ENCODE data around the gene CARNS1.

DNA sequence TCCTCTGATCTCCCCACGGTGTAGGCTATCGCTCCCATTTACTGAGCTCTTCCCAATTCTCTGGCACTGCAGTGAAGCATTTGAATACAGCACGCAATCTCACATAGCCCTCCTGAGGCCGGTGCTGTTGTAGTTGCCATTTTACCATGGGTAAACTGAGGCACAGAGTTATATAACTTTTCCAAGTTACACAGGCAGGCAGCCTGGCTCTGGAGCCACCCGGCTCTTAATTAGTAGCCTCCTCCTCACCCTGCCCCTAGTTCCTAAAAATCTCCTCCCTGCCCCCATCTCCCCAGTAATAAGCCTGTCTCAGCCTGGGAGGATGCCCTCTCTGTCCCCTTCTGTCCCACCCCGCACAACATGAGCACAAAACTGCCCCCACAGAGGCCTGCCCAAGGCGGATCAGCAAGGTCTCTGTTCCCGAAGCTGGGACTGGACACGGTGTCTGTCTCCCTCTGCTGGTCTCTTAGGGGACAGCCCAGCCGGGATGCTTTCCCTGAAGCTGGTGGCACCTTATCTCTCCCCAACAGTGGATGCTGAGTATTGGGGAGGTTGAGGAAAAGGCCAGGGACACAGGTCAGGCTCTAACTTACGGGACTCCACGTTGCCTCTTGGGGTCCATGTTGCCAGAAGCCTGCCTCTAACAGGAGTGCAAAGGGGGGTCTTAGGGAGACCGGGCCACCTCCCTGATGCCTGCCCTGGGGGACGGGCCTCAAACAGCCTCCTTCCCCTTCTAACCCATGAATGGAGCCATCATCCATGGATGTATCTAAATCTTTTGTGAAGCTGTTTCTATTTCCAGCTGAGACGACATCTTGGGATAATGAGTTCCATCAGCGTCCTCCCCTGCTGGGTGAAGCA, 33.0 kb upstream of the CARNS1 start:
- TF ChIP-seq, protein P1, sequence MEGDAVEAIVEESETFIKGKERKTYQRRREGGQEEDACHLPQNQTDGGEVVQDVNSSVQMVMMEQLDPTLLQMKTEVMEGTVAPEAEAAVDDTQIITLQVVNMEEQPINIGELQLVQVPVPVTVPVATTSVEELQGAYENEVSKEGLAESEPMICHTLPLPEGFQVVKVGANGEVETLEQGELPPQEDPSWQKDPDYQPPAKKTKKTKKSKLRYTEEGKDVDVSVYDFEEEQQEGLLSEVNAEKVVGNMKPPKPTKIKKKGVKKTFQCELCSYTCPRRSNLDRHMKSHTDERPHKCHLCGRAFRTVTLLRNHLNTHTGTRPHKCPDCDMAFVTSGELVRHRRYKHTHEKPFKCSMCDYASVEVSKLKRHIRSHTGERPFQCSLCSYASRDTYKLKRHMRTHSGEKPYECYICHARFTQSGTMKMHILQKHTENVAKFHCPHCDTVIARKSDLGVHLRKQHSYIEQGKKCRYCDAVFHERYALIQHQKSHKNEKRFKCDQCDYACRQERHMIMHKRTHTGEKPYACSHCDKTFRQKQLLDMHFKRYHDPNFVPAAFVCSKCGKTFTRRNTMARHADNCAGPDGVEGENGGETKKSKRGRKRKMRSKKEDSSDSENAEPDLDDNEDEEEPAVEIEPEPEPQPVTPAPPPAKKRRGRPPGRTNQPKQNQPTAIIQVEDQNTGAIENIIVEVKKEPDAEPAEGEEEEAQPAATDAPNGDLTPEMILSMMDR (IDR thresholded peaks at IDR 0.05), result peak; percentile 95 to 99 (median 98)
- no peak for TF ChIP-seq POLR2A (IDR thresholded peaks at IDR 0.05)
